ENCODE data around the gene VAV2. TPM values are rescaled to one million over a fixed set of nuclear protein-coding genes. Genes with fewer than 3 reads are reported as not detected.
"Not testable (repeated sequence)": the region's sequence is repeated elsewhere in the genome, so short reads cannot be mapped to it uniquely, and the experiment has no call there.

The VAV2 gene
- total RNA-seq, 1 donor from 2014 or later, result 20.5 TPM

DNA sequence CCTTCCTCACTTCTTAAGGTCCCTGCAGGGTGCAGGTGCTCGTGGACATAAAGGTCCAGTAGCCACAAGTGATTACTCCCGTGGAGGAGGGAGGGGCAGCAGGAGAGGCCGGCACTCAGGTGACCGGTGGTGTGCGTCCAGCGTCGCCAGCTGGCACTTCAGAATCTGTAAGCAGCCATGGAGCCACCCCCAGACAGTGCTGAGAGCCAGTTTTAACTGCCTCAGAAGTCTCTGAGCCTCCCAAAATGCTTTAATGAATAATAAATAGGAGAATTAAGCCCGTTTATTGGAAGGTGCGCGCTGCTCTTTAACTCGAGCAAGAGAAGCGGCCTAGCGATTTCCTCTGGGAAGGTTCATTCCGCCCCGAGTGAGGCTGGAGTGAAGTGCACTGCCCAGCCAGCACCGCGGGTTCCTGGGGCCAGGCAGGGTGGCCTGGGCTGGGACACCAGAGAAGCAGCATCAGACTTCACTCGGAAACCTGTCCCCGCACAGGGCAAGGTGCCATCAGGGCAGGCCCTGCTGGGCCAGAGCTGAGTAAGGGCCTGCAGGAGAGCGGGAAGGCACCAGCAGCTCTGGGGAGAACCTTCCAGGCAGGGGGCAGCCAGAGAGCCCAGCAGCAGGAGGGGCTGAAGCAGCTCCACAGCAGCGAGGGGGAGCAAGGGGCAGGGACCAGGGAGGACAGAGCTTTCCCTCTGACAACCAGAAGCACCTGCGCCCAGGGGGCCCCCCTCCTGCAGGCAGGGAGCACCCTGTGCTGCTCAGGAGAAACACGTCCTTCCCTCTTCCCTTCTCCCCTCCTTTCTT, 61.2 kb downstream of the VAV2 start:
- intact Hi-C loops (cut with DNase I), result no loop called here
- ATAC-seq (no peak), DNase-seq (ENCODE audit: low spot score) (no peak)

DNA sequence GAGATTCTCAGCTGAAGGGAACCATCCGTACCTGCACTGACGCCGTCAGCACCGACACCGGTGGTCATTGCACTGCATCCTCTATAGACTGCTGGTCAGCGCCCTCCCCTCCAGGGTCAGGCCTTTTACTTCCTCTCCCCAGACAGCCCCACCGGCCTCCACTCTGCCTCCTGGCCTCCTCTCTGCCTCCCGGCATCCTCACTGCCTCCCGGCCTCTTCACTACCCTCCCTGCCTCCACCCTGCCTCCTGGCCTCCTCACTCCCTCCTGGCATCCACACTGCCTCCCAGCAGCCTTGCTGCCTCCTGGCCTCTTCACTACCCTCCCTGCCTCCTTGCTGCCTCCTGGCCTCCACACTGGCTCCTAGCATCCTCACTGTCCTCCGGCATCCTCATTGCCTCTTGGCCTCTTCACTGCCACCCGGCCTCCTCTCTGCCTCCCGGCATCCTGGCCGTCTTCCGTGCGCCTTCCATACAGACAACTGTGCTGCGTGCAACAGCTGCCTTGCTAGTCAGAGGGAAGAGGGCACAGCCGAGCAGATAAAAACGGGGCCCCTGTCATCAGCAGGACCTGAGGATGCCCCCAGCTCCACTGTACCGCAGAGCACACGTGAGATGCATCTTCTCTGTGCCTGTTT, 62.0 kb downstream of the VAV2 start:
- DNase-seq (ENCODE audit: low spot score), result no peak
- intact Hi-C loops (cut with DNase I), result no loop called here
- no peak for ATAC-seq

DNA sequence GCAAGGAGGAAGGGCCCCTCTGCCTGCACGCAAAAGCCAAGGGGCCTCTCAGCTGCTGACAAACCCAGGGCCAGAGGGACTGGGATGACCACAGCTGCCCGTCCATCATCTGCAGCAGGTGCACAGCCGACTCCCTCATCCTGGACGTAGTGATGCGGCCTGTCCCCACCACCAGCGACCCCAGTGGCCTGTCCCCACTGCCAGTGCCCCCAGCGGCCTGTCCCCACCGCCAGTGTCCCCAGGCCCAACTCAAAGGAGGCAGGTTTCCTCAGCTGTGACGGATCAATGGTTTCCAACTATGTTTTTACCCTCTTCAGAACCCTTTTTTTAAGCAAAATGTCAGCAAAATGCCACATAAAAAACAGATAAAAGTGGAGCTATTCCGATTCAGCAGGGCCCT, 62.5 kb downstream of the VAV2 start:
- intact Hi-C loops (cut with DNase I), result no loop called here
- ATAC-seq (no peak), DNase-seq (ENCODE audit: low spot score) (no peak)

DNA sequence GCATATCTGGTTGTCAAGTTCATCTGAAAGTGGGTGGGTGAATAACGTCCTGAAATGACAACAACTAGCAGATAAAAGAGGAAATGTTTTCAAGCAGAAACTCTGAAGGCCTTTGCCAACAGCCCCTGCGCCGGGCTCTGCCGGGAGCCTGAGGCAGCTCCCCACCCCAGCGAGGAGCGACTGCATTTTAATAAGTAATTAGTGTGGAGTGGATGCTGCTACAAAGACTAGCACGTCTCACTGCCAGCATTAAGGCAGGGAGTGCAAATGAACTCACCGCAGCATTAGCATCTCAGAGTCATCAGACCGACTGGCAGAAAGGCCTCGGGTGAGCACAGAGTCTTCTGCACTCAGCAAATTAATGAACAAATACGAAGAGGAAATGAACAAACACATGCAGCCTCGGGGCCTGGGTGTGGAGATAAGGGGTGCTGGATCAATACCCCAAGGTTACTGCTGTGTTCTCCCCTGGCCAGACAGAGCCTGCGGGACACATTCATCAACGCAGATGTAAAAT, 63.8 kb downstream of the VAV2 start:
- no peak for DNase-seq (ENCODE audit: low spot score)
- intact Hi-C loops (cut with DNase I), result no loop called here
- no peak for ATAC-seq

DNA sequence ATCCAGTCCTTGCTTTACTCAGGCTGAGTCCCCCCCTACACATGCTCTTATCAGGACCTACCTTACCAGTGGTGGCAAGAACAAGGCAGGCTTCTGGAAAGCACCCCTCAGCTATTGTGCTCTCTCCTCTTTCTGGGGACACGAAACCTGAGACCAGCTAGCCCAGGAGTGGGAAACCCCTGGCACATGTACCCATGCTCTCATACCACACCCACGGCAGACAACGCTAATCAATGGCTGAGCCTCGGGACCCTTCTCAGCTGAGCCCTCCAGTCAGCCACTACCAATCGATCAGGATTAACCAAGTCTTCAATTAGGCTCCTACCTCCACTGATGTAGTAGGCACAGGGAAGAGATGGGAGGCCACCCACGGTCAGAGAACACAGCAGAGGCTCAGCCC, 65.1 kb downstream of the VAV2 start:
- DNase-seq (ENCODE audit: low spot score) (no peak), ATAC-seq (no peak)
- intact Hi-C loops (cut with DNase I), result no loop called here

DNA sequence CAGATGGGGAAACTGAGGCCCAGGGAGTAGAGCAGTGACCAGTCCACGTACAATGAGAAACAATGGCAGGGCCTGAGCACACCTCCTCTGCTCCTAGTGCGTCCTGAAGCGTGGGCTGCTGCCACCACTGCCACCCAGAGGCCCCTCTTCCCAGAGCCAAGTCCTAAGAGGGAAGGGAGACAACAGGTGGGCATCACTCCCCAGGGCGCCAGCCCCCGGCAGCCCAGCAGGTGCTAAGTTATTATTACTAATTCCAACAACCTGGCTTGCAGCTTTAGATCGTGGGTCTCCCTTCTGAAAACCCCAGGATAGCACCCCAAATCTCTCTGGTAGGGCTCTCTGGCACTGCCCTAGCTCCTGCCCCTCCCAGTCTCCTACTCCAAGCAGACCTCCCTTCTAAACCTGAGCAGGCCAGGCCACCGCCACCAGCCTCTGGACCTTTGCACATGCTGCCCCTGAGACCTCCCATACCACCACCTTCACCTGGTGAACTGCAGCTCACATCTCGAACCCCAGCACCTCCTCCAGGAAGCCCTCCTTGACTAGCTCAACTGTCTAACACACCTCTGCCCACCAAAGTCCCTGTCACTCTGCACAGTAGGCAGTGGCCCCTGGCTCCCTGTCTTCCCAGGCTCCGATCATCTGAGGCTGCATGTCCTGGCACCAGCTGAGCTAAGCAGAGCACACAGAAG, 65.8 kb downstream of the VAV2 start:
- ATAC-seq (no peak), DNase-seq (ENCODE audit: low spot score) (no peak)
- intact Hi-C loops (cut with DNase I), result no loop called here

DNA sequence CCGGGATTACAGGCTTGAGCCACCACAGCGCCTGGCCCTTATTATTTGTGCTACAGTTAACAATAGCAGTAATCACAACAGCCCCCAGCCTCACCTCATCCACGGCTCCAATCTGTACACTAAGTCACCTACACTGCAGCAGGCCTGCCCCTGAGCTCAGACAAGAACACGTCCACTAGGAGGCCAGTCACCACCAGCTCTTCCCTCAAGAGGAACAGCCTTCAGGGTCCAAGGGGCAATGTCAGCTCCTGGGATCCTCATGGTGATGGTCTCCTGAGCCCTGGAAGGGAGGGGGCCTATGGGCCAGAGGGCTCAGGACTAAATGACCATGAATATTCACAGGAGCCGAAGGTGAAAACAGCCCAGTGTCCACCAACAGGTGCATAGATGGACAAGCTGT, 67.7 kb downstream of the VAV2 start:
- intact Hi-C loops (cut with DNase I), result no loop called here
- ATAC-seq (no peak), DNase-seq (ENCODE audit: low spot score) (no peak)

DNA sequence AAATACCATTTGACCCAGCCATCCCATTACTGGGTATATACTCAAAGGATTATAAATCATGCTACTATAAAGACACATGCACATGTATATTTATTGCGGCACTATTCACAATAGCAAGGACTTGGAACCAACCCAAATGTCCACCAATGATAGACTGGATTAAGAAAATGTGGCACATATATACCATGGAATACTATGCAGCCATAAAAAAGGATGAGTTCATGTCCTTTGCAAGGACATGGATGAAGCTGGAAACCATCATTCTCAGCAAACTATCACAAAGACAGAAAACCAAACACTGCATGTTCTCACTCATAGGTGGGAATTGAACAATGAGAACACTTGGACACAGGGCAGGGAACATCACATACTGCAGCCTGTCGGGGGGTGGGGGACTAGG, 68.5 kb downstream of the VAV2 start:
- DNase-seq (ENCODE audit: low spot score); intact Hi-C loops (cut with DNase I); ATAC-seq: not testable (repeated sequence)

DNA sequence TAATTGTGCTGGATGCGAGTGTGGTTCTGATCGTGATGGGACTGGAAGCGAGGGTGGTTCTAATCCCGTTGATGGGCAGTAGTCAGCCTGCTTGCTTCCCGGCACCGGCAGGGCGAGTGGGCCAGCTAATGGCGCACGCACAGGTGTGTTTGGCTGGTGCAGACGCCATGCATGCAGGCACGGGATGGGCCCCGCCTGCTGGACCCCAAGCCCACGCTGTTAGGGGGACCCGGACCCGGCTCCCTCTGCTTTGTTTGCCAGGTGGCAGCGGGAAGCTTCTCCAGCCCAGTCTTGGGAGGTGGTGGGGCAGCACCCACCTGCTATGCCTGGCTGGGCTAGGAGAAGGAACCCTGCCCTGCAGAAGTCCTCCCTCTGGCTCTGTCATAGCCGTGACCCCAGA, 70.3 kb downstream of the VAV2 start:
- DNase-seq (ENCODE audit: low spot score) (no peak), ATAC-seq (no peak)
- intact Hi-C loops (cut with DNase I), result no loop called here

DNA sequence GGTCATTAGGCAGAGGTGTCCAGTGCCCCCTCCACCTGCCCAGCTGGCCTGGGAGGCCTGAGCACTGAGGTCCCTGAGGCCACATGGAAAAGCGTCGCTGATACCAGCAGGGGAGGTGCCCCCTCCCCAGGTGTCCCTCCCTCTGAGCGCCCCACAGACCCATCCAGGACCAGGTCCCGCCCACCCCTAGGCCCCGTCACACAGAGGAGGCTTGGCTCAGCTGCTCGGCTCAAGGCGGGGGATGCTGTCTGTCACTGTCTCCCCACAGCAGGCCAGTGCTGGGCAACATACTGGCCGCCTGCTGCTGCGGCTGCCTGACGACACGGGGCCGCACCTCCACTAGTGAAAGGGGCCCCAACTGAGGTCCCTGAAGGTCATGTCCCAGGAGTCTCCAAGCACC, 71.7 kb downstream of the VAV2 start:
- DNase-seq (ENCODE audit: low spot score) (no peak), ATAC-seq (no peak)
- intact Hi-C loops (cut with DNase I), result no loop called here

DNA sequence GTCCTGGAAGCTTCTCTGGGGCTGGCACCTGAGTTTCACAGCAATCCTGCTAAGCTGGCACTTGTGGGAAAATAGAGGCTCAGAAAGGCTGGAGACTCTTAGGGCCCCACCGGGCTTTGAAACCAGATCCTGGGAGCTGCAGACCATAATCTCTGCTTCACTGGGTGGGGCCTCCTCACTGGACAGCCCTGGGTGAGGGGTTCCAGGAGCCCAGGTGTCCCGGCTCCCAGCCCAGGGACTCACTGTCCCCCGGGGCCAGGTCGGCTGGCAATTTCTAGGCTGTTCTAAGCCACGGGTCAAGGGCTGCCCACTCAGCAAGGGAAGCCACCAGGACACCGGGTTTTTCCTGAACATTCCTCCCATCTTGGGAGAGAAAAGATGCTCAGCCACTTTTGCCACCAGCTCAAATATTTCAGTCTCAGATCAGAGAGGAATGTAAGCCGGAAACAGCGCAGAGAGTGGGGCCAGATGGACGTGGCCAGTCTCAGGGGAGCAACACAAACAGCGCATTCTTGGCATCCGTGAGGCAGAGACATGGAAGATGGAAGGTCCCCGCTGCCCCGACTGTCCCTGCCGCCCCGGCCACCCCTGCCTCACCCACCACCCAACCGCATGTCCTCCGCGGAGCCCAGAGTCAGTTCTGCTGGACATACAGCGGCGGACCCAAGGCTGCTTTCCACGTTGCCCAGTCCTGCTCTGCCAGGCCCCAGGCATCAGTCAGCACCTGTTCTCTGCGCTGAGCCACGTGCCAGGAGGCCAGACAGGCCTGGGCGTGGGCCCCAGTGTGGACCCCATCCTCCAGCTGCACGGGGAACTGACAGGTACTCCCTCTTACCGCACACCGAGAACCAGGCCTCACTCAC, 72.6 kb downstream of the VAV2 start:
- intact Hi-C loops (cut with DNase I), result no loop called here
- DNase-seq (ENCODE audit: low spot score) (no peak), ATAC-seq (peak; percentile 16)

DNA sequence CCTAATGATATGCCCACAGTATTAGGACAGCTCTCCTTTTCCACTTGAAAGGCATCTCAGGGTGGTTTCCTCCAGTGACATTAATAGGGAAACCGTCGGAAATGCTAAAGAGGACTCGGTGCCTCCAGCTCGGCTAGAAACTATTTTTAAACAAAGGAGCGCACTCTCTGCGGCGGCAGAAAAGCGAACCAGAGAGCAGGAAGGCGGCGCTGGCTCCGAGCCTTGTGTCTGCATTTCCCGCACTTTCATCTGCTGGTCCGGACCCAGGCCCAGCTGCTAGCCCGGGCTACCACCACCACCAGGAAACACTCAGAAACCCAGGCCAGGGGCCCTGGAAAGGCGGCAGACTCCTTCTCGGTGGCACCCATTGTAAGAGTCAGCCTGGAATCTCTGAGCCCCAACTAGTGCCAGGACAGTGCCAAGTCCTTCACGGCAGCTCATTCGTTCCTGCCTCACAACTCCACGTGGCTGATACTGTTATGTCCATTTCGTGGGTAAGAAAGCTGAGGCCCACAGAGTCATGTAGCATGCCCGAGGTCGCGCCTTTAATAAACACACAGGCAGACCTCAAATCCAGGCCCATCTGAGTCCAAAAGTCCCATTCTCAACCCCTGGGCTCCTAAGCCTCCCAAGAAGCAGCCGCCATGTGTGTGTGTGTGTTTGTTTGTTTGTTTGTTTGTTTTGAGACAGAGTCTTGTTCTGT, 73.9 kb downstream of the VAV2 start:
- ATAC-seq, result no peak
- intact Hi-C loops (cut with DNase I), result no loop called here
- DNase-seq (ENCODE audit: low spot score), result no peak

DNA sequence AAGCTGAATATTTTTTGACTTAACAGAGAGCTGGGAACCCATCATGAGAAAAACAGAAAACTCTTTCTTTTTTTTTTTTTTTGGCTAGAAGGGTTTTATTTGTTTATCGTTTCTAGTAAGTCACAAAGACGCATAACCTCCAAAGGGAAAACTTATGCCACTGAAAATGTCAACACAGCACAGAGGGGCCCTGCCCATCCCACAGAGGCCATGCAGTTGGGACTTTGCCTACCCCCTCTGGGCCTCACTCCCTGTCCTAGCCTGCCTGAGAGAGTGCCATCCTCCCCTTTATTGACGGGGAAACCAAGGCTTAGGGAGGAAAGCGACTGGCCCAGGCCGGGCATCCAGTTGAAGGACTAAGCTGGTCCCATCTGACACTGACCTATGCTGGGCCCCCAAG, 74.7 kb downstream of the VAV2 start:
- ATAC-seq, result no peak
- intact Hi-C loops (cut with DNase I), result no loop called here
- DNase-seq (ENCODE audit: low spot score), result no peak

DNA sequence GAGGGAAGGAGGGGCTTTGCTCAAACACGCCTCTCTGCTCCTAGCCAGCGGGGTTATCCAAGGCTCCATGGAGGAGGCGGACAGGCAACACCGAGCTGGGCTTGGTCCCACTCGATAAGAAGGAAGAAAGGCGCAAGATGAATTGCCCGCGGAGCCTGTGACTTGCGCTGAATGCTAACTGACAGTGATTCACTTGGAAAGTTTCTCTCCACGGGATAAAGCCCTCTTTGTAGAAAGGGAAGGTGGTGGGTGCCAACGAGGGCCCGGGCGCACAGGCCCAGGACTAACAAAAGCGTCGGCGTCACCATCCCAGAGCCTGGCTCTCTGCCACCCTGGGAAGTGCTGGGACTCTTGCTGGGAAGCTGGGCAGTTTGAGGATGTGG, 76.0 kb downstream of the VAV2 start:
- peak; percentile 75 for DNase-seq (ENCODE audit: low spot score)
- intact Hi-C loops (cut with DNase I), result no loop called here
- ATAC-seq, result peak; percentile 56

DNA sequence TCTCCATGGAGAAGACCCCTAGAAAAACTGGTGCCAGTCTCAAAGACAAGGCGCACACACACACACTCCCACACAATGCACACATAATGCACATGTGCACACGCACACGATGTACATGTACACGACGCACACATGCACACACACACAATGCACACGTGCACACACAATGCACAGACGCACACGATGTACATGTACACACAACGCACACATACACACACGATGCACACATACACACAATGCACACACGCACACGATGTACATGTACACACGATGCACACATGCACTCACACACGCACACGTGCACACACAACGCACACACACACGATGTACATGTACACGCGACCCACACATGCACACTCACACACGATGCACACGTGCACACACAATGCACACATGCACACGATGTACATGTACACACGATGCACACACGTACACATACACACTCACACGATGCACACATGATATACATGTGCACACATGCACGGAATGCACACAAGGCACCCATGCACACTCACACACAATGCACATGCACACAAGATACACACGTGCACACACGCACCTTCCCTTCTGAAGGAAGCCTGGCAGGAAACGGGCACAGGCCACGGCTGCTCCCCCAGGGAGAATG, 76.5 kb downstream of the VAV2 start:
- ATAC-seq (no peak), DNase-seq (ENCODE audit: low spot score) (no peak)
- intact Hi-C loops (cut with DNase I), result no loop called here

DNA sequence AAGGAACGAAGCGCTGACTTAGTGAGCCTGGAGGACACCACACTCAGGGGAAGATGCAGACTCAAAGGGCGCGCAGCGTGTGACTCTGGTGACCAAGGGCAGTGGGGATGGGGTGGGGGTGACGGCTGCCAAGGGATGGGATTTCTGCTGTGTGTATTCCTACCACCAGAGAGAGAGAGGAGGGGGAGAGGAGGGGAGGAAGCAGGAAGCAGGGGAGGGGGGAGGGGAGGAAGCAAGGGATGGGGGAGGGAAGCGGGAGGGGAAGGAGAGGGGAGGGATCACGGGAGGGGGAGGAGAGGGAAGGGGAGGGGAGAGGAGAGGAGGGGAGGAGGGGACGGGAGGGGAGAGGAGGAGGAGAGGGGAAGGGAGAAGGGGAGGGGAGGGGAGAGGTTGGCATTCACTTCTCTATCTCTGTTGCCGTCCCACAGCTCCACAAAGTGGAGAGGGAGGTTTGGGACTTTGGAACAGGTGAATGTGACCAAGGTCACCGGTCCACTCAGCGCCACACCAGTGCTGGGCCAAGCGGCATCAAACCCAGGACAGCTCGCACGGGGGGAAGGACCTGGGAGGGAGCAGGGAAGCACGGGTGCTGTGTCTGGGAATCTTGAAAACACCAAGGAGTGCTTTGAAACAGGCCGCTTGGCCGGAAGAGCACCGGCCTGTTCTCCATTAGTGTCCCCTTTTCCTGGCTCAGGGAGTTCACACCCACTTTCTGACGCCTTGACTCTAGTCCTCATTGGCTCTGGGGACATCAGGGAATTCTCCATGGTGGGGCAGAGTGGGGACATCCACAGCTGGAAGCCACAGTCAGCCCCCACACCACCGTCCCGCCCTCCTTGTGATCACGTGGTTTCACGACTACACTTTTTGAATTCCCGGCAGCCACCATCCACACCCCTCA, 77.4 kb downstream of the VAV2 start:
- ATAC-seq, result peak; percentile 7
- no peak for DNase-seq (ENCODE audit: low spot score)
- intact Hi-C loops (cut with DNase I), result no loop called here

All from sciatic nerve (tissue), 2 donors.